Spleen (tissue), 11 donors: ENCODE results near the gene VPS72. TPM values are rescaled to one million over a fixed set of nuclear protein-coding genes. Genes with fewer than 3 reads are reported as not detected.

Experiments
- DNase-seq: peaks from one replicate; pipeline ENCODE4 v3.0.0-alpha.2; 2020
- H3K27ac ChIP-seq, 8 donors: fragments of 200-600 bp; sonication (generic) in 7 of 8; 1 replicate in 4 of 8; 2 replicates in 4 of 8; pipeline versions ENCODE4 v1.5.0 to v1.8.0; 2016 to 2021; ENCODE audit warnings: inconsistent platforms in 4 of 8, mild to moderate bottlenecking in 4 of 8, moderate library complexity in 1 of 8
- H3K27me3 ChIP-seq, 7 donors: fragments of 200-600 bp; sonication (generic) in 6 of 7; replicated peaks in 1 of 7; 1 replicate in 4 of 7; 2 replicates in 3 of 7; pipeline versions ENCODE4 v1.5.0 to v1.8.0; 2016 to 2021; ENCODE audit warnings: inconsistent platforms in 3 of 7, mild to moderate bottlenecking in 1 of 7
- H3K36me3 ChIP-seq, 6 donors: fragments of 200-600 bp; sonication (generic) in 5 of 6; 1 replicate in 4 of 6; 2 replicates in 2 of 6; pipeline versions ENCODE4 v1.5.0 to v1.8.0; 2016 to 2021; ENCODE audit warnings: inconsistent platforms in 2 of 6
- H3K4me1 ChIP-seq, 6 donors: fragments of 200-600 bp; sonication (generic) in 5 of 6; 1 replicate in 3 of 6; 2 replicates in 3 of 6; pipeline versions ENCODE4 v1.5.0 to v1.8.0; 2016 to 2021; ENCODE audit warnings: inconsistent platforms in 3 of 6
- H3K4me3 ChIP-seq, 8 donors: fragments of 200-600 bp; sonication (generic) in 7 of 8; 1 replicate in 4 of 8; 2 replicates in 4 of 8; pipeline versions ENCODE4 v1.5.0 to v1.8.0; 2016 to 2021; ENCODE audit warnings: inconsistent platforms in 4 of 8, mild to moderate bottlenecking in 4 of 8, moderate library complexity in 2 of 8
- H3K9me3 ChIP-seq, 8 donors: fragments of 200-600 bp; sonication (generic) in 7 of 8; 1 replicate in 4 of 8; 2 replicates in 4 of 8; pipeline versions ENCODE4 v1.5.0 to v1.8.0; 2016 to 2021; ENCODE audit warnings: inconsistent platforms in 4 of 8
- POLR2A ChIP-seq, 3 donors: fragments of 450-650 bp; IDR thresholded peaks; one replicate each; pipeline ENCODE4 v1.5.1; 2017; ENCODE audit warnings: antibody characterized with exemption in 3 of 3, mild to moderate bottlenecking in 1 of 3
- POLR2AphosphoS5 ChIP-seq, 3 donors: sonication (generic); formaldehyde crosslinking; IDR thresholded peaks; one replicate each; pipeline ENCODE4 v1.5.1; 2017; ENCODE audit warnings: antibody characterized with exemption in 3 of 3
- WGBS, 5 donors: extraction: QIAGEN DNeasy Blood & Tissue Kit in 3 of 5; methylation state at CpG; one replicate each; pipeline versions ENCODE4 v1.1.5 to v1.1.7; 2013 to 2018; 5-methylcytosine and 5-hydroxymethylcytosine counted together
- intact Hi-C: fragments of 100-400 bp; cut with DNase I; formaldehyde crosslinking; loops from one replicate; pipeline ENCODE4 v1.15.0; 2023; ENCODE audit warnings: low total_unique reads
- polyA plus RNA-seq, 3 donors: library from polyadenylated mRNA; stranded (reverse); fragments of 200-250 nt; gene quantifications; one replicate each; pipeline ENCODE4 v1.2.1, GENCODE V29; 2013
- total RNA-seq, 7 donors: library from RNA; depleted of rRNA in 3 of 7; stranded (reverse); fragments of >200 nt in 3 of 7; fragmentation: NEBNext Ultra II Directional in 4 of 7; extraction: Animal tissue kit (Norgen Biotek cat#: 25700) in 4 of 7; gene quantifications; one replicate each; pipeline versions ENCODE4 v1.1.0 to v1.2.1, GENCODE V29; 2016 to 2021
- TF ChIP-seq, protein P1 (sequence below), 11 experiments: fragments of 200-600 bp in 7 of 11; fragments of 450-650 bp in 4 of 11; sonication (generic) in 4 of 11; IDR thresholded peaks in 8 of 11; conservative IDR thresholded peaks in 3 of 11; 1 replicate in 7 of 11; 2 replicates in 4 of 11; pipeline versions ENCODE4 v1.4.0 to v1.8.0; 2016 to 2021; ENCODE audit warnings: antibody characterized with exemption in 11 of 11, inconsistent platforms in 4 of 11, mild to moderate bottlenecking in 1 of 11
- donor health status: healthy with polysubstance abuse.
- donor health status: DM: no; HTN: no; CAD: no; lungs with moderate emphysema.
- donor health status: DM: no; HTN: no; CAD: no.
- donor health status: Bipolar disorder and iron deficiency.
- donor health status: healthy.
- donor health status: DM: no; HTN: no; CAD: no.
- donor health status: DM: yes; HTN: yes; CAD: no.

VPS72 gene
- total and polyA plus RNA-seq, 10 donors: 23.1 to 43.1 (median 31.2) TPM

- intact Hi-C loops: no loop called here
- Histone ChIP-seq H3K4me3 (peak overlapping the region in 2 of 8 donors; percentile 87 to 89), H3K4me1 (peaks cover 6 to 42% (median 20%) of the 10 kb centered on the region in 6 donors), H3K27me3 (peaks cover 0 to 18% (median 8%) of the 10 kb centered on the region in 7 donors), H3K27ac (no peak overlapping the region), H3K9me3 (no peaks in the 10 kb centered on the region), H3K36me3 (no peaks in the 10 kb centered on the region)
- 73 to 82% (median 78%) methylated on average over 7 of the region's 7 CpGs for WGBS, 5 donors
- DNase-seq: no peak
- no peak for TF ChIP-seq POLR2AphosphoS5 (IDR thresholded peaks at IDR 0.05)
- TF ChIP-seq, protein P1, sequence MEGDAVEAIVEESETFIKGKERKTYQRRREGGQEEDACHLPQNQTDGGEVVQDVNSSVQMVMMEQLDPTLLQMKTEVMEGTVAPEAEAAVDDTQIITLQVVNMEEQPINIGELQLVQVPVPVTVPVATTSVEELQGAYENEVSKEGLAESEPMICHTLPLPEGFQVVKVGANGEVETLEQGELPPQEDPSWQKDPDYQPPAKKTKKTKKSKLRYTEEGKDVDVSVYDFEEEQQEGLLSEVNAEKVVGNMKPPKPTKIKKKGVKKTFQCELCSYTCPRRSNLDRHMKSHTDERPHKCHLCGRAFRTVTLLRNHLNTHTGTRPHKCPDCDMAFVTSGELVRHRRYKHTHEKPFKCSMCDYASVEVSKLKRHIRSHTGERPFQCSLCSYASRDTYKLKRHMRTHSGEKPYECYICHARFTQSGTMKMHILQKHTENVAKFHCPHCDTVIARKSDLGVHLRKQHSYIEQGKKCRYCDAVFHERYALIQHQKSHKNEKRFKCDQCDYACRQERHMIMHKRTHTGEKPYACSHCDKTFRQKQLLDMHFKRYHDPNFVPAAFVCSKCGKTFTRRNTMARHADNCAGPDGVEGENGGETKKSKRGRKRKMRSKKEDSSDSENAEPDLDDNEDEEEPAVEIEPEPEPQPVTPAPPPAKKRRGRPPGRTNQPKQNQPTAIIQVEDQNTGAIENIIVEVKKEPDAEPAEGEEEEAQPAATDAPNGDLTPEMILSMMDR (IDR thresholded peaks at IDR 0.05 in 8 of 11, conservative IDR thresholded peaks at IDR 0.05 in 3 of 11): no peak
- TF ChIP-seq POLR2A (IDR thresholded peaks at IDR 0.05): no peak
Observed at GRCh38 chr1:151144474-151145303, 45.3 kb downstream of the VPS72 start.

DNA sequence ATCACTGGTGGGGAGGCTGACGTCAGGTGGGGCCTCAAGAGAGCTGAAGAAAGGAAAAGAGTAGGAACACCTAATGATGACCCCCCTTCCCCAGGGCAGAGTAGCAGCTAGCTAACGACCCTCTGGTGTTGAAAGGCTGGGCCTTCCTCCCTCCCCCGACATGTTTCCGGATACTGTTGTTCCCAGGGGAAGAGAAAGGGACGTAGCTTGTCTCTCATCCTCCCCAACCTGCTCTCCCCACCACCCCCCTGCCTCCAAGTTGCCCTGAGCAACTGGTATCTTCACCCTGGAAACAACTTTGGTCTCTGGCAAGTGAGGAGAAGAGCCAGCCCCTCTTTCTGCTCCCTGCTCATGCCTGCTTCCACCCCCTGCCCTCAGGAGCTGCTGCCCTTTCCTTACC is 46.0 kb downstream of the VPS72 start:
- Histone ChIP-seq H3K4me3 (no peak overlapping the region), H3K9me3 (no peaks in the 10 kb centered on the region), H3K27ac (no peak overlapping the region), H3K27me3 (peaks cover 0 to 18% (median 8%) of the 10 kb centered on the region in 7 donors), H3K36me3 (no peaks in the 10 kb centered on the region), H3K4me1 (peaks cover 6 to 42% (median 20%) of the 10 kb centered on the region in 6 donors)
- intact Hi-C loops: no loop called here
- WGBS, 5 donors: 55 to 79% (median 66%) methylated on average over 4 to 5 of the region's 5 CpGs
- TF ChIP-seq POLR2AphosphoS5 (IDR thresholded peaks at IDR 0.05) (no peak), POLR2A (IDR thresholded peaks at IDR 0.05) (no peak)
- TF ChIP-seq, protein P1 (IDR thresholded peaks at IDR 0.05 in 8 of 11, conservative IDR thresholded peaks at IDR 0.05 in 3 of 11): no peak
- DNase-seq: no peak

DNA sequence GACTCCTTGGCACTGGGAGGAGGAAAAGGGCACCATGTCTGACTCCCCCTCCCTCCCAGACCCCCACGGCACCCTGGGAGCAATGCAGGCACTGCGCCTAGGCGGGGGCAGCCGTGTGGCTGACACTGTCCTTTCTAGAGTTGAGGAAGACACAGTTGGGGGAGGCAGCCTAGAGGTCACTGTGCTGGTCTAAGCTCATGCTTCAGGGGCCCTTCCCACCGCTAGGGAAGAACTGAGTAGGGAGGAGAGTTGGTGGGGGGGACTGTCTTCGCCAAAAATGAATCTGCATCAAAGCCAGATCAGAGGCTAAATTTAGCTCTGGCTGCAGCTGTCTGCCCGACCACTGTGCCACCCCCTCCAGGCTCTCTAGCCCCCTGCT is 47.0 kb downstream of the VPS72 start:
- Histone ChIP-seq H3K36me3 (no peaks in the 10 kb centered on the region), H3K27ac (no peak overlapping the region), H3K4me3 (no peak overlapping the region), H3K4me1 (peaks cover 6 to 42% (median 20%) of the 10 kb centered on the region in 6 donors), H3K9me3 (no peaks in the 10 kb centered on the region), H3K27me3 (peaks cover 0 to 18% (median 8%) of the 10 kb centered on the region in 7 donors)
- no peak for DNase-seq
- intact Hi-C loops: no loop called here
- 59 to 78% (median 69%) methylated on average over 7 of the region's 7 CpGs for WGBS, 5 donors
- TF ChIP-seq POLR2AphosphoS5 (IDR thresholded peaks at IDR 0.05): no peak
- TF ChIP-seq, protein P1 (IDR thresholded peaks at IDR 0.05 in 8 of 11, conservative IDR thresholded peaks at IDR 0.05 in 3 of 11): no peak
- TF ChIP-seq POLR2A (IDR thresholded peaks at IDR 0.05): no peak

DNA sequence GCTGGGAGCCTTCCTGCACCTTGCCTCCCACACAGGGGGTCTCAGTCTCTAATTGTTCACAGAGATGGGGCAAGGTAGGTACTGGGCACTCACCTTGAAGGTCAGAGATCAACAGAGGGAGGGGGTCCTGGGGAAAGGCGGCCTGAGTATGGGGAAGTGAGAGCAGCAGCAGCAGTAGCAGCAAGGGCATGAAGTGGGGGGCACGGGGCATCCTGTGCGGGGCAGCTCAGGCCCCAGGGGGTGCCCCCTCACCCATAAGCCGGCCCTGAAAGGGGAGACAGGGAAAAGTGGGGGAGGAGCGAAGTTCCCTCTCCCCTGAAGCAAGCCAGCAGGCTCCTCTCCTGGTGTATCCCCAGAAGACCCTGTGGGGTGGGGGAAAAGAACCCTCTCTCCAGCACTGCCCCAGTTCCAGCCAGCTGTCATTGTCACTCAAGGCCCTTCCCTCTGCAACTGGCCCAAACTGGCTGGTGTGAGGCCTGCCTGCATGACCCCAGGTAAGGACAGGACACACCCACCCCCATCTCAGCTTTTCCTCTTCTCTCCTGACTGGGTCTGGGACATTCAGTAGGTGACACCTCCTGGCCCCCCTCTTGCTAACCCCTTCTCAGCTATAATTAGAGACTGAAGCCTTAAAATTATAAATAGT is 47.5 kb downstream of the VPS72 start:
- Histone ChIP-seq H3K27ac (no peak overlapping the region), H3K4me1 (peaks cover 6 to 40% (median 20%) of the 10 kb centered on the region in 6 donors), H3K27me3 (peaks cover 0 to 18% (median 8%) of the 10 kb centered on the region in 7 donors), H3K4me3 (no peak overlapping the region), H3K9me3 (no peaks in the 10 kb centered on the region), H3K36me3 (no peaks in the 10 kb centered on the region)
- no peak for DNase-seq
- 51 to 67% (median 62%) methylated on average over 5 of the region's 5 CpGs for WGBS, 5 donors
- TF ChIP-seq, protein P1 (IDR thresholded peaks at IDR 0.05 in 8 of 11, conservative IDR thresholded peaks at IDR 0.05 in 3 of 11): no peak
- TF ChIP-seq POLR2AphosphoS5 (IDR thresholded peaks at IDR 0.05) (no peak), POLR2A (IDR thresholded peaks at IDR 0.05) (no peak)
- intact Hi-C loops: no loop called here
